HEK293 (cell line): ENCODE data around the gene SERPINB6.

Source experiments
- YY1 ChIP-seq: fragments of 450-650 bp; formaldehyde crosslinking; IDR thresholded peaks from 2 replicates; pipeline ENCODE4 v1.5.1; 2018; ENCODE audit warnings: missing biosample characterization, missing genetic modification characterization
- TF ChIP-seq, protein P1 (sequence below): fragments of 450-650 bp; formaldehyde crosslinking; IDR thresholded peaks from 2 replicates; pipeline ENCODE4 v1.5.1; 2016; ENCODE audit warnings: missing biosample characterization, missing genetic modification characterization

DNA sequence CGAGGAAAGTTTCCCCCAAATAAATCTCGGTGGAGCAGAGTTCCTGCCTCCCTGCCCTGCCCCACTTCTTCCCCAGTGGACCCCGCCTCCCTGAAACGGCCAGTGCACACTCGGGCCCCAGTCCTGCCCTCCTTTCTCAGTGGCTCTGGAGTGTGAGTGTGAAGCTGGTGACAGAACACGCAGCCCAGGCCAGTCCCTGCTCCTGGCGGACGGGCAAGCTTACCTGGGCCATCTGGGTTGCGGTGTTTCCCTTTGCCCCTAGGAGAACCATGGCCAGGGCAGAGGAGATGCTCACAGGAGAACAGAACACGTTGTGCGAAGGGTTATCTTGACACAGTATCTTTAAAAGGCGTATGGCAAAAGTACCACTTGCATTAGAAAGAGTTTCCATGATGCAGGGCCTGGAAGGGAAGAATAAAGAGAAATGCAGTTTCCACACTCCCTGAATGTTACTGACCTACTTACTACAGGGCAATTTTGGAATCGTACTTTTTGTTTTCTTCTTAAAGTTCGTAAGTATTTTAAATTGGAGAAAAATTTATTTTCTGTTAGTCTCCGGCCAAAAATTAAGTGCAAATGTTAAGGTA lies 71.1 kb downstream of the SERPINB6 start:
- no peak for TF ChIP-seq YY1 (tag by site-specific recombination)
- TF ChIP-seq, protein P1, sequence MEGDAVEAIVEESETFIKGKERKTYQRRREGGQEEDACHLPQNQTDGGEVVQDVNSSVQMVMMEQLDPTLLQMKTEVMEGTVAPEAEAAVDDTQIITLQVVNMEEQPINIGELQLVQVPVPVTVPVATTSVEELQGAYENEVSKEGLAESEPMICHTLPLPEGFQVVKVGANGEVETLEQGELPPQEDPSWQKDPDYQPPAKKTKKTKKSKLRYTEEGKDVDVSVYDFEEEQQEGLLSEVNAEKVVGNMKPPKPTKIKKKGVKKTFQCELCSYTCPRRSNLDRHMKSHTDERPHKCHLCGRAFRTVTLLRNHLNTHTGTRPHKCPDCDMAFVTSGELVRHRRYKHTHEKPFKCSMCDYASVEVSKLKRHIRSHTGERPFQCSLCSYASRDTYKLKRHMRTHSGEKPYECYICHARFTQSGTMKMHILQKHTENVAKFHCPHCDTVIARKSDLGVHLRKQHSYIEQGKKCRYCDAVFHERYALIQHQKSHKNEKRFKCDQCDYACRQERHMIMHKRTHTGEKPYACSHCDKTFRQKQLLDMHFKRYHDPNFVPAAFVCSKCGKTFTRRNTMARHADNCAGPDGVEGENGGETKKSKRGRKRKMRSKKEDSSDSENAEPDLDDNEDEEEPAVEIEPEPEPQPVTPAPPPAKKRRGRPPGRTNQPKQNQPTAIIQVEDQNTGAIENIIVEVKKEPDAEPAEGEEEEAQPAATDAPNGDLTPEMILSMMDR = no peak
